Activated naive CD4-positive, alpha-beta T cell treated with anti-CD3 and anti-CD28 coated beads, Interleukin-2, amount 10 ng/mL, durations not matched to agents 7 days and 5 days (primary cell): Measurements from ENCODE around the gene KRTAP5-2.

Source experiments
- CTCF ChIA-PET: fragments of 350-600 bp; sonication (Branson Sonifier 250); formaldehyde crosslinking; loops from one replicate; lab custom pipeline; 2021; ENCODE audit warnings: antibody characterized with exemption; lab: Charles Lee
- DNase-seq: peaks from one replicate; pipeline ENCODE4 v3.0.0-alpha.2; 2020
- H3K27ac Mint-ChIP-seq: one replicate; pipeline ENCODE4 v1.8.0; 2021; ENCODE audit warnings: mild to moderate bottlenecking, moderate library complexity, mixed read lengths
- H3K27me3 Mint-ChIP-seq: one replicate; pipeline ENCODE4 v1.8.0; 2021; ENCODE audit warnings: mild to moderate bottlenecking, mixed read lengths
- H3K36me3 Mint-ChIP-seq: one replicate; pipeline ENCODE4 v1.8.0; 2021; ENCODE audit warnings: mixed read lengths
- H3K4me1 Mint-ChIP-seq: one replicate; pipeline ENCODE4 v1.8.0; 2021; ENCODE audit warnings: mixed read lengths
- H3K4me3 Mint-ChIP-seq: one replicate; pipeline ENCODE4 v1.8.0; 2021; ENCODE audit warnings: mild to moderate bottlenecking, moderate library complexity, mixed read lengths
- H3K9me3 Mint-ChIP-seq: one replicate; pipeline ENCODE4 v1.8.0; 2021; ENCODE audit warnings: mixed read lengths

KRTAP5-2 gene

GRCh38 chr11:1636291-1636950, 38.3 kb upstream of the KRTAP5-2 start:
- peaks cover 34% of the 10 kb centered on the region for H3K27me3 Mint-ChIP-seq
- peaks cover 2% of the 10 kb centered on the region for H3K4me1 Mint-ChIP-seq
- no peaks in the 10 kb centered on the region for H3K9me3 Mint-ChIP-seq
- no peak overlapping the region for H3K27ac Mint-ChIP-seq
- CTCF ChIA-PET: no interaction called here
- no peaks in the 10 kb centered on the region for H3K36me3 Mint-ChIP-seq
- DNase-seq: no peak
- no peak overlapping the region for H3K4me3 Mint-ChIP-seq

- no peak for DNase-seq
- Mint-ChIP-seq H3K4me1 (peaks cover under 1% of the 10 kb centered on the region), H3K36me3 (no peaks in the 10 kb centered on the region), H3K27ac (no peak overlapping the region), H3K27me3 (peaks cover 46% of the 10 kb centered on the region), H3K9me3 (no peaks in the 10 kb centered on the region), H3K4me3 (no peak overlapping the region)
- CTCF ChIA-PET: interaction anchor here (0.6 to 1.5 kb wide), 2 partner anchors 19 to 59 kb away, joined by 3 to 5 read pairs; no protein-coding TSS in a partner anchor
Observed at GRCh38 chr11:1633864-1634263, 35.8 kb upstream of the KRTAP5-2 start.

GRCh38 chr11:1632053-1632714, 34.1 kb upstream of the KRTAP5-2 start:
- CTCF ChIA-PET: interaction anchor here (1.3 to 2.0 kb wide), 3 partner anchors 14 to 85 kb away, joined by 3 to 6 read pairs (median 5); no protein-coding TSS in a partner anchor

GRCh38 chr11:1631066-1631568, 33.0 kb upstream of the KRTAP5-2 start:
- CTCF ChIA-PET: interaction anchor here (1.0 to 2.0 kb wide), 8 partner anchors 9 to 405 kb away, joined by 3 to 6 read pairs (median 4); no protein-coding TSS in a partner anchor
- peaks cover 66% of the 10 kb centered on the region for H3K27me3 Mint-ChIP-seq
- no peaks in the 10 kb centered on the region for H3K9me3 Mint-ChIP-seq
- no peak for DNase-seq
- H3K36me3 Mint-ChIP-seq: no peaks in the 10 kb centered on the region
- H3K27ac Mint-ChIP-seq: no peak overlapping the region
- H3K4me3 Mint-ChIP-seq: no peak overlapping the region
- no peaks in the 10 kb centered on the region for H3K4me1 Mint-ChIP-seq

More at GRCh38 chr11:1632053-1632714, 34.1 kb upstream of the KRTAP5-2 start:
- H3K36me3 Mint-ChIP-seq: no peaks in the 10 kb centered on the region
- no peak for DNase-seq
- no peak overlapping the region for H3K27ac Mint-ChIP-seq
- H3K4me3 Mint-ChIP-seq: no peak overlapping the region
- no peaks in the 10 kb centered on the region for H3K4me1 Mint-ChIP-seq
- peaks cover 57% of the 10 kb centered on the region for H3K27me3 Mint-ChIP-seq
- no peaks in the 10 kb centered on the region for H3K9me3 Mint-ChIP-seq

GRCh38 chr11:1630271-1630670, 32.2 kb upstream of the KRTAP5-2 start:
- Mint-ChIP-seq H3K27me3 (peaks cover 73% of the 10 kb centered on the region), H3K36me3 (no peaks in the 10 kb centered on the region), H3K27ac (no peak overlapping the region), H3K4me1 (no peaks in the 10 kb centered on the region), H3K9me3 (no peaks in the 10 kb centered on the region), H3K4me3 (no peak overlapping the region)
- CTCF ChIA-PET: interaction anchor here (1.3 to 1.4 kb wide), 4 partner anchors 9 to 56 kb away, joined by 3 to 5 read pairs (median 4); no protein-coding TSS in a partner anchor
- DNase-seq: no peak

- no peaks in the 10 kb centered on the region for H3K4me1 Mint-ChIP-seq
- no peaks in the 10 kb centered on the region for H3K9me3 Mint-ChIP-seq
- DNase-seq: no peak
- H3K4me3 Mint-ChIP-seq: no peak within 1 kb of the TSS
- no peaks in the 10 kb centered on the region for H3K36me3 Mint-ChIP-seq
- no peak within 1 kb of the TSS for H3K27ac Mint-ChIP-seq
- CTCF ChIA-PET: interaction anchor here (1.3 to 2.6 kb wide), 3 partner anchors 9 to 83 kb away, joined by 4 to 11 read pairs (median 5); no protein-coding TSS in a partner anchor
- H3K27me3 Mint-ChIP-seq: peaks cover 72% of the 10 kb centered on the region
Observed at GRCh38 chr11:1629326-1630185, 31.5 kb upstream of the KRTAP5-2 start, which contains the start of gene KRTAP5-5. Gene KRTAP5-5, plus strand, starts transcription at chr11:1629775. Its CDS starts 66 bp downstream, at chr11:1629841.

- CTCF ChIA-PET: interaction anchor here (0.8 to 2.6 kb wide), 3 partner anchors 10 to 82 kb away, joined by 3 to 11 read pairs (median 5); no protein-coding TSS in a partner anchor
- peak; percentile 69 for DNase-seq
- H3K27ac Mint-ChIP-seq: no peak overlapping the region
- no peak overlapping the region for H3K4me3 Mint-ChIP-seq
- H3K4me1 Mint-ChIP-seq: no peaks in the 10 kb centered on the region
- peaks cover 69% of the 10 kb centered on the region for H3K27me3 Mint-ChIP-seq
- H3K36me3 Mint-ChIP-seq: no peaks in the 10 kb centered on the region
- H3K9me3 Mint-ChIP-seq: no peaks in the 10 kb centered on the region
Observed at GRCh38 chr11:1628506-1629325, 30.6 kb upstream of the KRTAP5-2 start.

GRCh38 chr11:1625541-1625940, 27.4 kb upstream of the KRTAP5-2 start:
- CTCF ChIA-PET: no interaction called here
- no peaks in the 10 kb centered on the region for H3K36me3 Mint-ChIP-seq
- H3K9me3 Mint-ChIP-seq: no peaks in the 10 kb centered on the region
- H3K27me3 Mint-ChIP-seq: peaks cover 55% of the 10 kb centered on the region
- H3K4me3 Mint-ChIP-seq: no peak overlapping the region
- no peaks in the 10 kb centered on the region for H3K4me1 Mint-ChIP-seq
- no peak for DNase-seq
- no peak overlapping the region for H3K27ac Mint-ChIP-seq

- CTCF ChIA-PET: interaction anchor here (1.0 to 1.5 kb wide), 2 partner anchors 15 to 28 kb away, joined by 3 read pairs; no protein-coding TSS in a partner anchor
- H3K36me3 Mint-ChIP-seq: no peaks in the 10 kb centered on the region
- no peak overlapping the region for H3K27ac Mint-ChIP-seq
- H3K4me1 Mint-ChIP-seq: no peaks in the 10 kb centered on the region
- peaks cover 46% of the 10 kb centered on the region for H3K27me3 Mint-ChIP-seq
- DNase-seq: no peak
- no peak overlapping the region for H3K4me3 Mint-ChIP-seq
- H3K9me3 Mint-ChIP-seq: no peaks in the 10 kb centered on the region
Observed at GRCh38 chr11:1624621-1625020, 26.5 kb upstream of the KRTAP5-2 start.

- no peak for DNase-seq
- Mint-ChIP-seq H3K9me3 (no peaks in the 10 kb centered on the region), H3K4me1 (peaks cover 2% of the 10 kb centered on the region), H3K4me3 (no peak overlapping the region), H3K27me3 (peaks cover 38% of the 10 kb centered on the region), H3K27ac (no peak overlapping the region), H3K36me3 (no peaks in the 10 kb centered on the region)
- CTCF ChIA-PET: interaction anchor here (1.0 to 1.5 kb wide), 2 partner anchors 16 to 29 kb away, joined by 3 read pairs; no protein-coding TSS in a partner anchor
Observed at GRCh38 chr11:1623716-1624115, 25.6 kb upstream of the KRTAP5-2 start.

GRCh38 chr11:1622086-1622485, 24.0 kb upstream of the KRTAP5-2 start, which contains the start of gene KRTAP5-4:
Gene KRTAP5-4, minus strand, starts transcription at chr11:1622138. Its CDS starts 45 bp downstream, at chr11:1622093.
- no peak within 1 kb of the TSS for H3K4me3 Mint-ChIP-seq
- no peaks in the 10 kb centered on the region for H3K36me3 Mint-ChIP-seq
- H3K4me1 Mint-ChIP-seq: peaks cover 2% of the 10 kb centered on the region
- peaks cover 33% of the 10 kb centered on the region for H3K27me3 Mint-ChIP-seq
- H3K9me3 Mint-ChIP-seq: no peaks in the 10 kb centered on the region
- DNase-seq: no peak
- CTCF ChIA-PET: no interaction called here
- no peak within 1 kb of the TSS for H3K27ac Mint-ChIP-seq

- no peak overlapping the region for H3K27ac Mint-ChIP-seq
- no peak for DNase-seq
- peaks cover 2% of the 10 kb centered on the region for H3K4me1 Mint-ChIP-seq
- CTCF ChIA-PET: interaction anchor here (1.3 kb wide), 1 partner anchor 33 kb away, joined by 3 read pairs; no protein-coding TSS in a partner anchor
- H3K36me3 Mint-ChIP-seq: no peaks in the 10 kb centered on the region
- H3K4me3 Mint-ChIP-seq: no peak overlapping the region
- peaks cover 13% of the 10 kb centered on the region for H3K27me3 Mint-ChIP-seq
- H3K9me3 Mint-ChIP-seq: no peaks in the 10 kb centered on the region
Observed at GRCh38 chr11:1619449-1619848, 21.4 kb upstream of the KRTAP5-2 start.

- CTCF ChIA-PET: no interaction called here
Observed at GRCh38 chr11:1618231-1618630, 20.1 kb upstream of the KRTAP5-2 start.

More at GRCh38 chr11:1618231-1618630, 20.1 kb upstream of the KRTAP5-2 start:
- Mint-ChIP-seq H3K27me3 (peaks cover 13% of the 10 kb centered on the region), H3K36me3 (no peaks in the 10 kb centered on the region), H3K9me3 (no peaks in the 10 kb centered on the region), H3K4me1 (peaks cover 2% of the 10 kb centered on the region), H3K4me3 (no peak overlapping the region), H3K27ac (no peak overlapping the region)
- no peak for DNase-seq
